Mammary epithelial cell (primary cell): ENCODE data around the gene BTBD9.

ENCODE experiments used
- CTCF ChIP-seq, 2 donors: IDR thresholded peaks in 1 of 2; conservative IDR thresholded peaks in 1 of 2; 2 replicates each; pipeline ENCODE4 v1.5.1; 2011 to 2012; ENCODE audit warnings: inconsistent platforms in 2 of 2, low read length in 2 of 2, mild to moderate bottlenecking in 2 of 2, control low read depth in 1 of 2, low read depth in 1 of 2; ENCODE audit not compliant: insufficient read depth in 1 of 2; ENCODE audit errors: extremely low read depth in 1 of 2
- EZH2 ChIP-seq: IDR thresholded peaks from 2 replicates; pipeline ENCODE4 v1.6.1; 2012; ENCODE audit warnings: low read length, inconsistent platforms, borderline replicate concordance

GRCh38 chr6:38533064-38533463 lies 106.7 kb downstream of the BTBD9 start:
- no peak for TF ChIP-seq CTCF (conservative IDR thresholded peaks at IDR 0.05 in 1 of 2, IDR thresholded peaks at IDR 0.05 in 1 of 2; ENCODE audit: extremely low read depth in 1 of 2, insufficient read depth in 1 of 2, low read depth in 1 of 2, low read length in 2 of 2)
- TF ChIP-seq EZH2: no peak
